A549 (cell line): Measurements from ENCODE around the gene RAD51B. TPM values are rescaled to one million over a fixed set of nuclear protein-coding genes. Genes with fewer than 3 reads are reported as not detected.

Experiments
- ATAC-seq, 2 experiments: fragments of 200-7000 bp in 1 of 2; fragments of >200 bp in 1 of 2; cut with Nextera tagmentation in 1 of 2; cut with Tn5 transposase in 1 of 2; 3 replicates each; pipeline versions ENCODE4 v1.8.0 to v1.9.1; 2018 to 2020; ENCODE audit warnings: mild to moderate bottlenecking in 1 of 2, moderate library complexity in 1 of 2
- CTCF ChIA-PET: fragments of 300-600 bp; sonication (Branson Sonifier 250); formaldehyde crosslinking; extraction: SDS; loops from one replicate; lab custom pipeline; 2021; ENCODE audit warnings: antibody characterized with exemption, inconsistent platforms; lab: Yijun Ruan, JAX
- POLR2A ChIA-PET: fragments of 350-600 bp; formaldehyde crosslinking; extraction: SDS; loops from one replicate; lab custom pipeline; 2021; ENCODE audit warnings: antibody characterized with exemption, inconsistent platforms; lab: Yijun Ruan, JAX
- DNase-seq, 2 experiments: peaks; one replicate each; pipeline versions ENCODE4 v3.0.0 to v3.0.0-alpha.2; 2011 to 2016; ENCODE audit warnings: low read depth in 1 of 2, low spot score in 1 of 2
- FAIRE-seq: peaks from 2 replicates; lab custom pipeline; 2011; peaks lifted over from hg19 to GRCh38; lab: Jason Lieb, UNC
- H3K27ac ChIP-seq, 2 experiments: fragments of >200 bp; sonication (Bioruptor Twin); formaldehyde crosslinking; 3 replicates each; pipeline ENCODE4 v1.5.1; 2016 to 2017
- H3K4me1 ChIP-seq: fragments of >200 bp; sonication (Bioruptor Twin); formaldehyde crosslinking; 3 replicates; pipeline ENCODE4 v1.6.1; 2016
- H3K4me2 ChIP-seq: fragments of >200 bp; sonication (Bioruptor Twin); formaldehyde crosslinking; 3 replicates; pipeline ENCODE4 v1.6.1; 2016
- H3K4me3 ChIP-seq: fragments of >200 bp; sonication (Bioruptor Twin); formaldehyde crosslinking; 3 replicates; pipeline ENCODE4 v1.5.1; 2016
- H3K9me3 ChIP-seq: fragments of >200 bp; sonication (Bioruptor Twin); formaldehyde crosslinking; 3 replicates; pipeline ENCODE4 v1.6.1; 2016
- BCL3 ChIP-seq: fragments of >200 bp; sonication (Bioruptor Twin); formaldehyde crosslinking; IDR thresholded peaks from 3 replicates; pipeline ENCODE4 v1.6.1; 2016
- BHLHE40 ChIP-seq: IDR thresholded peaks from 2 replicates; pipeline ENCODE4 v1.6.1; 2012; ENCODE audit warnings: low read depth, low read length, inconsistent platforms
- CBX8 ChIP-seq: fragments of 200-600 bp; sonication (generic); IDR thresholded peaks from 2 replicates; pipeline ENCODE4 v1.6.1; 2016
- CEBPB ChIP-seq, 2 experiments: fragments of >200 bp in 1 of 2; sonication (Bioruptor Twin) in 1 of 2; formaldehyde crosslinking in 1 of 2; IDR thresholded peaks; 2 replicates each; pipeline ENCODE4 v1.6.1; 2012 to 2016
- CHD4 ChIP-seq: fragments of 200-600 bp; sonication (generic); IDR thresholded peaks from 2 replicates; pipeline ENCODE4 v1.6.1; 2016; ENCODE audit warnings: antibody characterized with exemption, mild to moderate bottlenecking, borderline replicate concordance
- CTCF ChIP-seq: fragments of >200 bp; sonication (Bioruptor Twin); formaldehyde crosslinking; IDR thresholded peaks from 3 replicates; pipeline ENCODE4 v1.5.1; 2016
- E2F6 ChIP-seq: IDR thresholded peaks from 2 replicates; pipeline ENCODE4 v1.6.1; 2012; ENCODE audit warnings: low read depth, borderline replicate concordance
- EHF ChIP-seq: fragments of 250-450 bp; sonication (Bioruptor Pico); IDR thresholded peaks from 2 replicates; pipeline ENCODE4 v1.5.0; 2020; ENCODE audit warnings: mild to moderate bottlenecking
- EHMT2 ChIP-seq: fragments of 200-600 bp; sonication (generic); IDR thresholded peaks from 2 replicates; pipeline ENCODE4 v1.6.1; 2016; ENCODE audit warnings: antibody characterized with exemption, low read depth, mild to moderate bottlenecking, moderate library complexity
- EP300 ChIP-seq, 2 experiments: fragments of >200 bp; sonication (Bioruptor Twin); formaldehyde crosslinking; IDR thresholded peaks; 2 replicates in 1 of 2; 3 replicates in 1 of 2; pipeline ENCODE4 v1.6.1; 2016 to 2017
- FOSB ChIP-seq: fragments of 250-450 bp; sonication (Bioruptor Pico); IDR thresholded peaks from 2 replicates; pipeline ENCODE4 v1.5.0; 2020; ENCODE audit warnings: mild to moderate bottlenecking, moderate library complexity
- FOSL2 ChIP-seq, 2 experiments: fragments of 450-650 bp in 1 of 2; fragments of >200 bp in 1 of 2; sonication (Bioruptor Twin) in 1 of 2; formaldehyde crosslinking; IDR thresholded peaks; 2 replicates each; pipeline versions ENCODE4 v1.5.0 to v1.6.1; 2016 to 2020; ENCODE audit warnings: mild to moderate bottlenecking in 1 of 2, moderate library complexity in 1 of 2
- GATA3 ChIP-seq: IDR thresholded peaks from 2 replicates; pipeline ENCODE4 v1.6.1; 2012; ENCODE audit warnings: borderline replicate concordance
- HDAC2 ChIP-seq: fragments of 200-600 bp; sonication (generic); IDR thresholded peaks from 2 replicates; pipeline ENCODE4 v1.6.1; 2016
- HES2 ChIP-seq: fragments of >200 bp; sonication (Bioruptor Twin); formaldehyde crosslinking; IDR thresholded peaks from 2 replicates; pipeline ENCODE4 v1.6.1; 2016
- HEYL ChIP-seq: fragments of 250-450 bp; sonication (Bioruptor Pico); IDR thresholded peaks from 2 replicates; pipeline ENCODE4 v1.8.0; 2021; ENCODE audit warnings: mild to moderate bottlenecking, moderate library complexity
- HOXA7 ChIP-seq: fragments of 250-450 bp; sonication (Bioruptor Pico); IDR thresholded peaks from 2 replicates; pipeline ENCODE4 v1.5.0; 2020; ENCODE audit warnings: mild to moderate bottlenecking, moderate library complexity
- HOXB13 ChIP-seq: fragments of 250-450 bp; sonication (Bioruptor Pico); IDR thresholded peaks from 2 replicates; pipeline ENCODE4 v1.5.0; 2020; ENCODE audit warnings: low read depth, mild to moderate bottlenecking, moderate library complexity
- JUN ChIP-seq, 2 experiments: fragments of >200 bp; sonication (Bioruptor Twin); formaldehyde crosslinking; IDR thresholded peaks; 2 replicates in 1 of 2; 3 replicates in 1 of 2; pipeline ENCODE4 v1.6.1; 2016 to 2017
- JUNB ChIP-seq: fragments of >200 bp; sonication (Bioruptor Twin); formaldehyde crosslinking; IDR thresholded peaks from 2 replicates; pipeline ENCODE4 v1.6.1; 2016
- MAZ ChIP-seq: fragments of 150-350 bp; IDR thresholded peaks from 2 replicates; pipeline ENCODE4 v1.6.1; 2014; ENCODE audit warnings: antibody characterized with exemption, low read depth, low read length, borderline replicate concordance
- POLR2A ChIP-seq: IDR thresholded peaks from 2 replicates; pipeline ENCODE4 v1.6.1; 2012; ENCODE audit warnings: mild to moderate bottlenecking, low read length
- RARB ChIP-seq: fragments of 250-450 bp; sonication (Bioruptor Pico); IDR thresholded peaks from 2 replicates; pipeline ENCODE4 v1.8.0; 2021; ENCODE audit warnings: mild to moderate bottlenecking, moderate library complexity
- REST ChIP-seq: fragments of 200-600 bp; sonication (generic); IDR thresholded peaks from 2 replicates; pipeline ENCODE4 v1.6.1; 2016; ENCODE audit warnings: antibody characterized with exemption, mild to moderate bottlenecking, moderate library complexity
- RNF2 ChIP-seq: fragments of 200-600 bp; sonication (generic); IDR thresholded peaks from 2 replicates; pipeline ENCODE4 v1.6.1; 2016; ENCODE audit warnings: low read depth, mild to moderate bottlenecking, antibody characterized with exemption, moderate library complexity, borderline replicate concordance
- SMC3 ChIP-seq: fragments of >200 bp; sonication (Bioruptor Twin); formaldehyde crosslinking; IDR thresholded peaks from 3 replicates; pipeline ENCODE4 v1.6.1; 2018; ENCODE audit warnings: inconsistent platforms
- TFCP2L1 ChIP-seq: fragments of 250-450 bp; sonication (Bioruptor Pico); IDR thresholded peaks from 2 replicates; pipeline ENCODE4 v1.5.0; 2021; ENCODE audit warnings: mild to moderate bottlenecking
- USF2 ChIP-seq: fragments of 450-650 bp; IDR thresholded peaks from 2 replicates; pipeline ENCODE4 v1.6.1; 2014; ENCODE audit warnings: antibody characterized with exemption
- ZC3H11A ChIP-seq: fragments of 450-650 bp; IDR thresholded peaks from 2 replicates; pipeline ENCODE4 v1.6.1; 2014; ENCODE audit warnings: antibody characterized with exemption, mild to moderate bottlenecking
- ZNF302 ChIP-seq: fragments of 250-450 bp; sonication (Bioruptor Pico); IDR thresholded peaks from 2 replicates; pipeline ENCODE4 v1.9.0; 2021; ENCODE audit warnings: inconsistent platforms, mild to moderate bottlenecking, moderate library complexity
- ZSCAN20 ChIP-seq: fragments of 250-450 bp; sonication (Bioruptor Pico); IDR thresholded peaks from 2 replicates; pipeline ENCODE4 v1.8.0; 2022; ENCODE audit warnings: mild to moderate bottlenecking, moderate library complexity
- WGBS: methylation state at CpG from one replicate; pipeline ENCODE4 v1.1.6; 2017; ENCODE audit errors: missing lambda C conversion rate; 5-methylcytosine and 5-hydroxymethylcytosine counted together
- polyA plus RNA-seq, 4 experiments: library from polyadenylated mRNA; depleted of rRNA in 3 of 4; stranded (reverse); fragments of >200 nt; fragmentation: RNase III in 1 of 4; extraction: RNeasy Plus Mini Kit Qiagen cat#74134 plus additional on column Dnase treatment in 1 of 4; gene quantifications; 2 replicates in 3 of 4; 3 replicates in 1 of 4; pipeline ENCODE4 v1.2.3, GENCODE V29; 2011 to 2017

RAD51B gene
- polyA plus RNA-seq, 2 of the 4 experiments (the other 2 are of a cell fraction), result 7.2 to 10.8 TPM

GRCh38 chr14:68738559-68738958, 919.0 kb downstream of the RAD51B start:
- CTCF ChIA-PET, result no interaction called here
- no peak for FAIRE-seq
- Histone ChIP-seq H3K4me1 (no peaks in the 10 kb centered on the region), H3K27ac (peak overlapping the region in 1 of 2 experiments; percentile 22; a peak in 1 of 6 replicates), H3K4me2 (no peak overlapping the region), H3K9me3 (peaks cover 8% of the 10 kb centered on the region; the same call in 1 of the 3 replicates), H3K4me3 (no peak overlapping the region)
- no peak for TF ChIP-seq HES2
- TF ChIP-seq TFCP2L1 (CRISPR knock-in tag), result no peak
- no peak for TF ChIP-seq CTCF
- TF ChIP-seq FOSL2 (IDR thresholded peaks at IDR 0.05), result no peak
- TF ChIP-seq FOSL2 (CRISPR knock-in tag; IDR thresholded peaks at IDR 0.05), result no peak
- no peak for TF ChIP-seq MAZ
- no peak for TF ChIP-seq ZSCAN20 (CRISPR knock-in tag)
- TF ChIP-seq RNF2, result no peak
- TF ChIP-seq SMC3, result no peak
- no peak for TF ChIP-seq HEYL
- no peak for TF ChIP-seq RARB (CRISPR knock-in tag)
- no peak for TF ChIP-seq EHMT2
- no peak for TF ChIP-seq HOXB13 (CRISPR knock-in tag)
- no peak for TF ChIP-seq FOSB (CRISPR knock-in tag)
- TF ChIP-seq CHD4, result no peak
- TF ChIP-seq E2F6, result no peak
- DNase-seq, result no peak
- 53% methylated on average over 4 of the region's 4 CpGs for WGBS
- POLR2A ChIA-PET, result no interaction called here
- ATAC-seq, result no peak

GRCh38 chr14:68739701-68740100, 920.1 kb downstream of the RAD51B start:
- 91% methylated on average over 7 of the region's 7 CpGs for WGBS
- POLR2A ChIA-PET, result no interaction called here
- CTCF ChIA-PET, result interaction anchor here (1.4 kb wide), 1 partner anchor 19 kb away, joined by 3 read pairs; no protein-coding TSS in a partner anchor
- ATAC-seq, result no peak
- Histone ChIP-seq H3K4me1 (no peaks in the 10 kb centered on the region), H3K4me3 (no peak overlapping the region), H3K27ac (no peak overlapping the region), H3K9me3 (peaks cover 8% of the 10 kb centered on the region; the same call in 1 of the 3 replicates)
- no peak for DNase-seq
- TF ChIP-seq USF2, result no peak
- TF ChIP-seq JUNB, result no peak
- TF ChIP-seq HOXA7, result no peak
- no peak for TF ChIP-seq EP300 (IDR thresholded peaks at IDR 0.05)
- no peak for TF ChIP-seq ZC3H11A
- no peak for TF ChIP-seq ZSCAN20 (CRISPR knock-in tag)
- TF ChIP-seq REST, result no peak
- TF ChIP-seq POLR2A, result no peak
- TF ChIP-seq EHF (CRISPR knock-in tag), result no peak
- TF ChIP-seq JUN (IDR thresholded peaks at IDR 0.05), result no peak
- no peak for TF ChIP-seq BHLHE40
- TF ChIP-seq ZNF302 (CRISPR knock-in tag), result no peak
- no peak for TF ChIP-seq E2F6
- TF ChIP-seq BCL3, result no peak
- no peak for TF ChIP-seq FOSL2 (IDR thresholded peaks at IDR 0.05)
- TF ChIP-seq FOSL2 (CRISPR knock-in tag; IDR thresholded peaks at IDR 0.05), result no peak
- TF ChIP-seq GATA3, result no peak
- no peak for TF ChIP-seq CEBPB (IDR thresholded peaks at IDR 0.05)
- TF ChIP-seq CBX8, result no peak
- no peak for TF ChIP-seq HDAC2
- TF ChIP-seq HEYL, result no peak
- TF ChIP-seq, all 56 proteins: peak for 0
- FAIRE-seq, result no peak
- H3K4me2 ChIP-seq, result no peak overlapping the region
